Panc1 (cell line): Measurements from ENCODE around the gene RNU5D-1.

Experiments used
- CTCF ChIP-seq: fragments of 450-650 bp; IDR thresholded peaks from 2 replicates; pipeline ENCODE4 v1.5.1; 2017; ENCODE audit warnings: mild to moderate bottlenecking
- POLR2AphosphoS5 ChIP-seq: IDR thresholded peaks from 2 replicates; pipeline ENCODE4 v1.6.1; 2012; ENCODE audit warnings: mild to moderate bottlenecking, low read depth, low read length, moderate library complexity
- SIN3A ChIP-seq: IDR thresholded peaks from 2 replicates; pipeline ENCODE4 v1.6.1; 2012; ENCODE audit warnings: low read depth, mild to moderate bottlenecking, low read length, moderate library complexity, borderline replicate concordance; ENCODE audit not compliant: insufficient read depth

GRCh38 chr1:44740179-44740617 is 9.2 kb upstream of the RNU5D-1 start:
- TF ChIP-seq CTCF (no peak), POLR2AphosphoS5 (no peak), SIN3A (no peak)
